Skeletal muscle satellite cell (primary cell): ENCODE data around the gene TMEM163.

ENCODE experiments used
- H3K27me3 ChIP-seq: 2 replicates; pipeline ENCODE4 v1.7.0; 2013; ENCODE audit warnings: low read length; ENCODE audit not compliant: control insufficient read depth, insufficient read depth
- H3K36me3 ChIP-seq: 2 replicates; pipeline ENCODE4 v1.7.0; 2013; ENCODE audit warnings: mild to moderate bottlenecking, control low read depth, low read length; ENCODE audit not compliant: insufficient read depth
- H3K4me1 ChIP-seq: 2 replicates; pipeline ENCODE4 v1.7.0; 2013; ENCODE audit warnings: low read length; ENCODE audit not compliant: control insufficient read depth, insufficient read depth
- H3K4me2 ChIP-seq: 2 replicates; pipeline ENCODE4 v1.7.0; 2013; ENCODE audit warnings: mild to moderate bottlenecking, low read length
- H3K4me3 ChIP-seq: 2 replicates; pipeline ENCODE4 v1.7.0; 2013; ENCODE audit warnings: low read length
- H3K9ac ChIP-seq: 2 replicates; pipeline ENCODE4 v1.7.0; 2013; ENCODE audit warnings: mild to moderate bottlenecking, low read depth, low read length, moderate library complexity
- H3K9me3 ChIP-seq: replicated peaks from 2 replicates; pipeline ENCODE4 v1.7.0; 2013; ENCODE audit warnings: mild to moderate bottlenecking, control low read depth, low read length

TMEM163 gene

GRCh38 chr2:134407154-134407890 is 311.5 kb downstream of the TMEM163 start:
- Histone ChIP-seq H3K9ac (no peak overlapping the region), H3K36me3 (no peaks in the 10 kb centered on the region), H3K4me3 (no peak overlapping the region), H3K27me3 (no peaks in the 10 kb centered on the region), H3K9me3 (no peaks in the 10 kb centered on the region), H3K4me1 (peaks cover 63% of the 10 kb centered on the region), H3K4me2 (no peak overlapping the region)

- no peak overlapping the region for H3K4me3 ChIP-seq
- H3K9ac ChIP-seq, result no peak overlapping the region
- no peaks in the 10 kb centered on the region for H3K9me3 ChIP-seq
- no peak overlapping the region for H3K4me2 ChIP-seq
- no peaks in the 10 kb centered on the region for H3K27me3 ChIP-seq
- H3K36me3 ChIP-seq, result no peaks in the 10 kb centered on the region
- peaks cover 67% of the 10 kb centered on the region for H3K4me1 ChIP-seq
These were observed 312.1 kb downstream of the TMEM163 start for GRCh38 chr2:134406736-134407135.

GRCh38 chr2:134406311-134406710 is 312.5 kb downstream of the TMEM163 start:
- Histone ChIP-seq H3K9me3 (no peaks in the 10 kb centered on the region), H3K36me3 (no peaks in the 10 kb centered on the region), H3K9ac (no peak overlapping the region), H3K4me2 (peak overlapping the region; percentile 63), H3K27me3 (no peaks in the 10 kb centered on the region), H3K4me1 (peaks cover 67% of the 10 kb centered on the region), H3K4me3 (no peak overlapping the region)
